NOMO-1 treated with DMSO at 0.1 percent for 48 hours (cell line): ENCODE measurements around the gene TTC36.
"Not testable (repeated sequence)": the region's sequence is repeated elsewhere in the genome, so short reads cannot be mapped to it uniquely, and the experiment has no call there.

Source experiments
- DNase-seq: peaks from one replicate; lab custom pipeline; 2025; ENCODE audit not compliant: unreplicated experiment; lab: John Stamatoyannopoulos, UW

The TTC36 gene

GRCh38 chr11:118531597-118532084 is 4.4 kb downstream of the TTC36 start:
- DNase-seq = no peak

- no peak for DNase-seq
Observed at GRCh38 chr11:118532091-118532490, 4.8 kb downstream of the TTC36 start.

DNA sequence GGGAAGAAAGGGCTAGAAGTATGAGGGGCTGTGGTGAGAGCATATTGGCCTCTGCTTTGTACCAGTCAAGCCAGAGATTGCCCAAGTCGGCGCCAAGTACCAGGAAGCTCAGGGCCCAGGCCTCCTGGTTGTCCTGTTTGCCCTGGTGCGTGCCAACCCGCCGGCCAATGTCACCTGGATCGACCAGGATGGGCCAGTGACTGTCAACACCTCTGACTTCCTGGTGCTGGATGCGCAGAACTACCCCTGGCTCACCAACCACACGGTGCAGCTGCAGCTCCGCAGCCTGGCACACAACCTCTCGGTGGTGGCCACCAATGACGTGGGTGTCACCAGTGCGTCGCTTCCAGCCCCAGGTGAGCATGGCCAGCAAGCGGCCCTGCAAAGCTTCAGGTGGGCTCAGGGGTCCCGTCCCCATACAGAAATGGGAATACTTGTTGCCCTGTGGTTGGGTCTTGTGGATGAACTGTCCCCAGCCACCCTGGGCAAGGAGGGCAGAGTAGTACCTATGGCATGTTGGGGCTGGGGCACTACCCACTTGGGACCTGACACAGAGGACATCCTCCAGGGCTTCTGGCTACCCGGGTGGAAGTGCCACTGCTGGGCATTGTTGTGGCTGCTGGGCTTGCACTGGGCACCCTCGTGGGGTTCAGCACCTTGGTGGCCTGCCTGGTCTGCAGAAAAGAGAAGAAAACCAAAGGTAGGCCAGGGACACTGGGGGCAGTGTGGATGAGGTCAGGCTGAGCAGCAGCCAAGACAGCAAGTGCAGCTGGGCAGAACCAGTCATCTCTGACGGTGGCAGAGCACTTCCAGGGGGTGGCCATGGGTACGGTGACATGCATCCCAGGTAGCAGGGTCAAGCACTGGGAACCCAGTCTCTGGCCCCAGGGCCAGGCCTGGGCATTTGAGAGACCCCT is 5.8 kb downstream of the TTC36 start:
- no peak for DNase-seq

DNA sequence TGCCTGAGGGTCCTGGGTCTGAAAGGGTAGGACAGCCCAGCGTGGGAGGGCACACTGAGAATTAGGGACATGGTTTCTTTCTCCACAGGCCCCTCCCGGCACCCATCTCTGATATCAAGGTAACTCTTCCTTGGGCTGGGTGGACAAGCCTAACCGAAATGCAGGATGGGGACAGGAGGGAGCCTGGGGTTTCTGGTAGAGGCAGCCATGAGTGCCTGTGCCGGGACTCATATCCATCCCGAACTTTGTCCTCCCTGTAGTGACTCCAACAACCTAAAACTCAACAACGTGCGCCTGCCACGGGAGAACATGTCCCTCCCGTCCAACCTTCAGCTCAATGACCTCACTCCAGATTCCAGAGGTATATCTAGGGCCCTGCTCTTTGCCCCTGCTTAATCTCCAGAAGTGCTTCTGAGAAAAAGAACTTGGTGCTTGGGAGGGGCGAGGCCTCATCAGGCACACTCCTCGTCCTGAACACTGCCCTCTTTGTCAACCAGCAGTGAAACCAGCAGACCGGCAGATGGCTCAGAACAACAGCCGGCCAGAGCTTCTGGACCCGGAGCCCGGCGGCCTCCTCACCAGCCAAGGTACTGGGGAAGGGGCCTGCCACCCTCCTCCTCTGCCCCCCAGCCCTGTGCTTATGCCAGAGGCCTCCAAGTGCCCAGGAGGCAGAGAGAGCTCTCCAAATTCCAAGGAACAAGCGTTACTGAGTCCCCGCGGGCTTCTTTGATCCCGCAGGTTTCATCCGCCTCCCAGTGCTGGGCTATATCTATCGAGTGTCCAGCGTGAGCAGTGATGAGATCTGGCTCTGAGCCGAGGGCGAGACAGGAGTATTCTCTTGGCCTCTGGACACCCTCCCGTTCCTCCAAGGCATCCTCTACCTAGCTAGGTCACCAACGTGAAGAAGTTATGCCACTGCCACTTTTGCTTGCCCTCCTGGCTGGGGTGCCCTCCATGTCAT is 6.8 kb downstream of the TTC36 start:
- DNase-seq = no peak

DNA sequence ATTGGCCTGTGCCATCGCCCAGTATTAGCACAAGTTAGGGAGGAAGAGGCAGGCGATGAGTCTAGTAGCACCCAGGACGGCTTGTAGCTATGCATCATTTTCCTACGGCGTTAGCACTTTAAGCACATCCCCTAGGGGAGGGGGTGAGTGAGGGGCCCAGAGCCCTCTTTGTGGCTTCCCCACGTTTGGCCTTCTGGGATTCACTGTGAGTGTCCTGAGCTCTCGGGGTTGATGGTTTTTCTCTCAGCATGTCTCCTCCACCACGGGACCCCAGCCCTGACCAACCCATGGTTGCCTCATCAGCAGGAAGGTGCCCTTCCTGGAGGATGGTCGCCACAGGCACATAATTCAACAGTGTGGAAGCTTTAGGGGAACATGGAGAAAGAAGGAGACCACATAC is 8.0 kb downstream of the TTC36 start:
- no peak for DNase-seq

- DNase-seq = peak; percentile 4
Observed at GRCh38 chr11:118536726-118537125, 9.5 kb downstream of the TTC36 start.

DNA sequence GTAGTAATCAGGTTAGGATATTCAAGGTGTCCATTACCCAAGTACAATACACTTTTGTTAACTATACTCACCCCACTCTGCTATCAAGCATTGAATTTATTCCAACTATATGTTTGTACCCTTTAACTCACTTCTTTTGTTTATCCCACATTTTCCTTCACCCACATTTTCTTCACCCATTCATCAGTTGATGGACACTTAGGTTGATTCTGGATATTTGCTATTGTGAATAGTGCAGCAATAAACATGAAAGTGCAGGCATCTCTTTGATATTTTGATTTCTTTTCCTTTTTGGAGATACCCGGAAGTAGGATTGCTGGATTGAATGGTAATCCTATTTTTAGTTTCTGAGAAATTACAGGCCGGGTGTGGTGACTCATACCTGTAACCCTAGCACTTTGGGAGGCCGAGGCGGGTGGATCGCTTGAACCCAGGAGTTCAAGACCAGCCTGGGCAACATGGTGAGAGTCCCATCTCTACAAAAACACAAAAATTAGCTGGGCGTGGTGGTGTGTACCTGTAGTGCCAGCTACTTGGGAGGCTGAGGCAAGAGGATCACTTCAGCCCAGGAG is 10.2 kb downstream of the TTC36 start:
- no peak for DNase-seq

DNA sequence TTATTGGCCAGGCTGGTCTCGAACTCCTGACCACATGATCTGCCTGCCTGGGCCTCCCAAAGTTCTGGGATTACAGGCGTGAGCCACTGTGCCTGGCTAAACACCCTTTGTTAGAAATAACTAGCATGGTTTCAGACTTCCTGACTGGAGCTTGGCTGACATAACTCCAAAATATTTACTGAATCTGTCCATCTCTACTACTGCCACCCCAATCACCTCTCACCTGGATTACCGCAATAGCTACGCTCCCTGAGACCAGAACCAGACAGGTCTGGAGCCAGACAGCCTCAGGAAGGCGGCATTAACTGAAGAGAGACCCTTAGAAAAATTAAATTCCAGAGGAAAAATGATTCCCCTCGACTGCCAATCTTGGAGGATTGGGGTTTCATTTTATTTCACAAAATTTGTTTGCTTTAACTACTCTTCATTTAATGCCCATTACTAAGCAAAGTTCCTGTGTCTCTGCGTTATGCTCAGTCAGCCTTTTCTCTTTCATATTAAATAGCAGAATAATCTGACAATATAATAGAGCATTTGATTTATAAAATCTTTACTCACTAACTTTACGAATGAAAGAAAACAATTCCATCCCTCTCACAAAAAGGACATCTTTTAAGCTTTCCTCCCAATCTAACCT is 16.9 kb downstream of the TTC36 start:
- no peak for DNase-seq

DNA sequence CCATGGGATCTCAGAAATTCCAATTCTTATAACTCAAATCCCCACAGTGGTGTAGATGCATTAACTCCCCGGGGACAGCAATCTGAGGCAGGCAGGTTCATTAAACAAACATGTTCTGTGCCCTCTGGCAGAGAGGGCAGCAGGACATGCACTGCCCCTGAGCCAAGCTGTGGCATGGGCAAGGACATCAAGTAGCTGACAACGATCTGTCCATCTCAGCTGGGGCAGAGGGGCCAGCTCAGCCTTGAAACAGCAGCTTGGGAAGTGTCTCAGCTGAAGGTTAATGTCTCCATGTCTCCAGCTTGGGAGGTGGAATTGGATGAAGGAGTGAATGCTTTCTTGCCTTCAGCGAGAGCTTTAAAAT is 17.4 kb downstream of the TTC36 start:
- DNase-seq = no peak

DNA sequence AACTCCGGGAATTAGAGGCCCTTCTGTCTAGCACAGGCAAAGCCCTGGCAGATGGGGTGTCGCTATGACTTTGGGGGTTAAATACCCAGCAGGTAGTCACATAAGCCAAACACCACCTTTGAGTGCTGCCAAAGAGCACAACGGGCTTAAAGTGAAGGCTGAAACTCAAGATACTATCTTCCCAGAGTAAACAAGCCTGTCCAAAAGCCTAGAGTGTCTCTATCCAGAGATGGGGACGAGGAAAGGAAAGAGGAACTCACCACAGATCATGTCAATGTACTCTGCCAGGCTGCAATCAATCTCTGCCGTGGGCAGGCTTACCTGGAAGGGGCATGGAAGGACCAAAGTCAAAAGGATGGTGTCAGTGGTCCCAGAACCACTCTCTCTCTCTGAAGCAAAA is 18.3 kb downstream of the TTC36 start:
- no peak for DNase-seq

- no peak for DNase-seq
Observed at GRCh38 chr11:118547132-118547531, 19.9 kb downstream of the TTC36 start.

GRCh38 chr11:118552341-118552740 is 25.1 kb downstream of the TTC36 start:
- no peak for DNase-seq

DNA sequence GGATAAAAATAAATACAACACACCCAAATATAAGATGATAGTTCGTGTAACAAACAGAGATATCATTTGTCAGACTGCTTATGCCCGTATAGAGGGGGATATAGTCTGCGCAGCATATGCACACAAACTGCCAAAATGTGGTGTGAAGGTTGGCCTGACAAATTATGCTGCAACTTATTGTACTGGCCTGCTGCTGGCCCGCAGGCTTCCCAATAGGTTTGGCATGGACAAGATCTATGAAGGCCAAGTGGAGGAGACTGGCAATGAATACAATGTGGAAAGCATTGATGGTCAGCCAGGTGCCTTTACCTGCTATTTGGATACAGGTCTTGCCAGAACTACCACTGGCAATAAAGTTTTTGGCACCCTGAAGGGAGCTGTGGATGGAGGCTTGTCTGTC is 33.5 kb downstream of the TTC36 start:
- no peak for DNase-seq

- no peak for DNase-seq
Observed at GRCh38 chr11:118565051-118565450, 37.8 kb downstream of the TTC36 start.

GRCh38 chr11:118569670-118570069 is 42.4 kb downstream of the TTC36 start:
- DNase-seq = no peak

- DNase-seq = no peak
Observed at GRCh38 chr11:118570787-118571186, 43.5 kb downstream of the TTC36 start.

GRCh38 chr11:118571701-118572060 is 44.4 kb downstream of the TTC36 start:
- DNase-seq = not testable (repeated sequence)

DNA sequence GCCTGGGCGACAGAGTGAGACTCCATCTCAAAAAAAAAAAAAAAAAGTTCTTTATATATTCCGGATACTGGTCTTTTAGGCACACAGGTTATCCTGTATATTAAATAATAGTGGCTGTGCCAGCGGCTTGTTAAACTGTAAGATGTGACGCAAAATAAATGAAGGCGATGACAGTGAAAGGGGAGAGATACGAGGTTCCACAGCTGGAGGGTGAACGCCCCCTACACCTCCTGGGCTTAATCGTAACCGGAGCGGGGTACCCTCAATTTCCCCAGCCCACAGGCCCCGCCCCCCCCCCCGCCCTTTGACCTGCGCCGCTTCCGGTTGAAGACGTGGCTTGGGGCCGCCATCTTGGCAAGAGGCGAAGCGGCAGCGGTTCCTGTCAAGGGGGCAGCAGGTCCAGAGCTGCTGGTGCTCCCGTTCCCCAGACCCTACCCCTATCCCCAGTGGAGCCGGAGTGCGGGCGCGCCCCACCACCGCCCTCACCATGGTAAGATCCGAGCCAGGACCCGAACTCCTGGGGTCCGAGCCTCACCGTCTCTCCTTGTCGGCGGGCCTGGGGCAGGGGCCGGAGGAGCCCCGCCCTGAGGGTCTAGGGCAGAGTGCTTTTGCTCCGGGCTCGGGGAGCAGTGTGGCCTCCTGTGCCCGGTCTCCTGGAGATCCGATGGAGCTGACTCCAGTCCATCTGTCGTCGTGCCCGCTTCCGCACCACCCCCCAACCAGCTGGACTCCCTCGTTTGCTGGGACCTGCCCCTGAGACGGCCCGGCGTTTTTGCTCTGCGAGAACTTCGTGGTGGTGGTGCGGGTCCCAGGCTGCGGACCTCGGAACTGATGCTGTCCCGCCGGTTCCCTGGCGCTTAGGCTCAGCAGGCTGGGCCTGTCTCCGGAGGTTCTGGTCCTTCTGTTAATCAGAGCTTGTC is 45.0 kb downstream of the TTC36 start, which contains the start of gene ARCN1:
Gene ARCN1 (plus strand): TSS at position 349 of the 920 bp plus-strand sequence. CDS start 139 bp downstream, at position 488.
- DNase-seq = peak; percentile 62

DNA sequence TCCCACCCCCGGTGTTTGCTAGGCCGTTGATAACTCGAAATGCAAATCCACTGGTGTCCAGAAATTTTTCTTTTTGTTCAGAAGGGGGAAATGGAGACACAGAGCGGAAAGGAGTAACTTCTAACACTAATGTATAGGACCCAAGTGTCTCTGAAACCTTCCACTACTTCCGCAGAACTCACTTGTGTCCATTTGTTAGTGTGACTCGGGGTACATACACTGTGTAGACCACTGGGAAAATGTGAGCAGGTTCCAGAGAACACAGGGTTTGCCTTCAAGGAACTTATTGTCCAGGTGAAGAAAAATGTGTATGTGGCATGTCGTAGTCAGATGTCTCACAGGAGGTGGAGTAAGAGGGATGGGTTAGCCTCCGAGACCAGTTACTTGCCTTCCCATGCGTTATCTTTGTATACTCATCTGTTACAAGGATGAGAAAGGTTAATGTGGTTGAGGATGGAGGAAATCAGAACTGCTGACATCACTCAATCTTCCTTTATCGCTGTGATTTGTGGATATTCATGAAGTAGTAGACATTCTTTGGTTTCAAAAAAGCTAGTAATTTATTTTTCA is 45.8 kb downstream of the TTC36 start:
- peak; percentile 21 for DNase-seq
